ENCODE measurements around the gene TEKTIP1.

- no peak for TF ChIP-seq CTCF (IDR thresholded peaks at IDR 0.05)
- TF ChIP-seq POLR2A (IDR thresholded peaks at IDR 0.05): no peak
Measured at GRCh38 chr19:3511506-3512251, 27.3 kb upstream of the TEKTIP1 start.

Data from uterus (tissue), 2 donors.